HUES48 (cell line): ENCODE measurements around the gene LRRC37B.
"Not testable (repeated sequence)": the region's sequence is repeated elsewhere in the genome, so short reads cannot be mapped to it uniquely, and the experiment has no call there.

Experiments used
- H3K27ac ChIP-seq: one replicate; pipeline ENCODE4 v1.7.0; 2013; ENCODE audit warnings: low read depth, low read length, inconsistent platforms
- H3K27me3 ChIP-seq: 2 replicates; pipeline ENCODE4 v1.6.1; 2013; ENCODE audit warnings: mild to moderate bottlenecking, low read length; ENCODE audit not compliant: control insufficient read depth, insufficient read depth
- H3K36me3 ChIP-seq: 2 replicates; pipeline ENCODE4 v1.6.1; 2013; ENCODE audit warnings: low read length; ENCODE audit not compliant: control insufficient read depth, insufficient read depth
- H3K4me1 ChIP-seq: 2 replicates; pipeline ENCODE4 v1.6.1; 2013; ENCODE audit warnings: mild to moderate bottlenecking, low read length; ENCODE audit not compliant: control insufficient read depth, insufficient read depth
- H3K4me3 ChIP-seq: 2 replicates; pipeline ENCODE4 v1.5.1; 2013; ENCODE audit warnings: mild to moderate bottlenecking, low read depth, low read length
- H3K9ac ChIP-seq: 2 replicates; pipeline ENCODE4 v1.6.1; 2013; ENCODE audit warnings: mild to moderate bottlenecking, low read depth, low read length, moderate library complexity
- H3K9me3 ChIP-seq: 2 replicates; pipeline ENCODE4 v1.6.1; 2013; ENCODE audit warnings: low read length; ENCODE audit not compliant: control insufficient read depth, insufficient read depth

LRRC37B gene

GRCh38 chr17:32006957-32007462, at the start of gene LRRC37B:
LRRC37B (plus strand) TSS chr17:32007383; CDS start chr17:32021393, 14,010 bp downstream.
- Histone ChIP-seq H3K27ac (peak within 1 kb of the TSS; percentile 51), H3K4me1 (no peaks in the 10 kb centered on the region), H3K9me3 (no peaks in the 10 kb centered on the region), H3K27me3 (peaks cover 6% of the 10 kb centered on the region), H3K9ac (peak within 1 kb of the TSS; percentile 57), H3K4me3 (peak within 1 kb of the TSS; percentile 95), H3K36me3 (no peaks in the 10 kb centered on the region)

- H3K9me3 ChIP-seq, H3K4me3 ChIP-seq, H3K4me1 ChIP-seq, H3K27me3 ChIP-seq, H3K9ac ChIP-seq, H3K27ac ChIP-seq: not testable (repeated sequence)
- H3K36me3 ChIP-seq = peaks cover 73% of the 10 kb centered on the region
These were observed 43.1 kb upstream of the LRRC37B start for GRCh38 chr17:31964131-31964530.

GRCh38 chr17:31967648-31968047, 39.5 kb upstream of the LRRC37B start:
- Histone ChIP-seq H3K27ac (no peak overlapping the region), H3K27me3 (no peaks in the 10 kb centered on the region), H3K36me3 (peaks cover 64% of the 10 kb centered on the region), H3K4me1 (no peaks in the 10 kb centered on the region), H3K9ac (no peak overlapping the region), H3K9me3 (no peaks in the 10 kb centered on the region), H3K4me3 (no peak overlapping the region)

GRCh38 chr17:31970416-31970815, 36.8 kb upstream of the LRRC37B start:
- peaks cover 75% of the 10 kb centered on the region for H3K36me3 ChIP-seq
- not testable (repeated sequence) for H3K27me3 ChIP-seq, H3K27ac ChIP-seq, H3K4me3 ChIP-seq, H3K4me1 ChIP-seq, H3K9me3 ChIP-seq, H3K9ac ChIP-seq

GRCh38 chr17:31974269-31975071, 32.7 kb upstream of the LRRC37B start:
- not testable (repeated sequence) for H3K9ac ChIP-seq, H3K9me3 ChIP-seq, H3K4me3 ChIP-seq, H3K27ac ChIP-seq, H3K27me3 ChIP-seq, H3K4me1 ChIP-seq
- H3K36me3 ChIP-seq = peaks cover 63% of the 10 kb centered on the region

- H3K27ac ChIP-seq, H3K9me3 ChIP-seq, H3K4me3 ChIP-seq, H3K9ac ChIP-seq, H3K27me3 ChIP-seq, H3K4me1 ChIP-seq: not testable (repeated sequence)
- H3K36me3 ChIP-seq = peaks cover 65% of the 10 kb centered on the region
These were observed 31.8 kb upstream of the LRRC37B start for GRCh38 chr17:31975391-31975790.

GRCh38 chr17:31991821-31992220, 15.4 kb upstream of the LRRC37B start:
- H3K9me3 ChIP-seq, H3K9ac ChIP-seq, H3K4me1 ChIP-seq, H3K27ac ChIP-seq, H3K4me3 ChIP-seq, H3K27me3 ChIP-seq: not testable (repeated sequence)
- peaks cover 94% of the 10 kb centered on the region for H3K36me3 ChIP-seq

- no peak overlapping the region for H3K27ac ChIP-seq
- peaks cover 91% of the 10 kb centered on the region for H3K36me3 ChIP-seq
- no peak overlapping the region for H3K4me3 ChIP-seq
- no peak overlapping the region for H3K9ac ChIP-seq
- H3K4me1 ChIP-seq = no peaks in the 10 kb centered on the region
- no peaks in the 10 kb centered on the region for H3K9me3 ChIP-seq
- H3K27me3 ChIP-seq = no peaks in the 10 kb centered on the region
These were observed 10.2 kb upstream of the LRRC37B start for GRCh38 chr17:31997005-31997404.

- Histone ChIP-seq H3K9ac (peak overlapping the region; percentile 57), H3K36me3 (no peaks in the 10 kb centered on the region), H3K9me3 (no peaks in the 10 kb centered on the region), H3K4me1 (no peaks in the 10 kb centered on the region), H3K4me3 (peak overlapping the region; percentile 95), H3K27me3 (peaks cover 6% of the 10 kb centered on the region), H3K27ac (peak overlapping the region; percentile 51)
These were observed 498 bp downstream of the LRRC37B start for GRCh38 chr17:32007463-32008298.

- H3K27me3 ChIP-seq = peaks cover 6% of the 10 kb centered on the region
- H3K9me3 ChIP-seq = no peaks in the 10 kb centered on the region
- H3K9ac ChIP-seq = no peak overlapping the region
- H3K4me3 ChIP-seq = peak overlapping the region; percentile 95
- no peaks in the 10 kb centered on the region for H3K4me1 ChIP-seq
- H3K27ac ChIP-seq = no peak overlapping the region
- H3K36me3 ChIP-seq = no peaks in the 10 kb centered on the region
These were observed 2.0 kb downstream of the LRRC37B start for GRCh38 chr17:32009262-32009542.

- H3K4me3 ChIP-seq = no peak overlapping the region
- no peak overlapping the region for H3K27ac ChIP-seq
- H3K4me1 ChIP-seq = no peaks in the 10 kb centered on the region
- peaks cover 6% of the 10 kb centered on the region for H3K27me3 ChIP-seq
- H3K36me3 ChIP-seq = no peaks in the 10 kb centered on the region
- no peak overlapping the region for H3K9ac ChIP-seq
- H3K9me3 ChIP-seq = no peaks in the 10 kb centered on the region
These were observed 2.9 kb downstream of the LRRC37B start for GRCh38 chr17:32010114-32010513.
